Right lobe of liver (tissue), 6 donors: Measurements from ENCODE around the gene UGT2A3. TPM values are rescaled to one million over a fixed set of nuclear protein-coding genes. Genes with fewer than 3 reads are reported as not detected.
A peak's percentile ranks its signal among the peaks of the same experiment; 100 is the strongest.

Experiments used
- ATAC-seq, 4 donors: fragments of 200-7000 bp; cut with Tn5 transposase; one replicate each; pipeline ENCODE4 v1.9.1; 2020; ENCODE audit warnings: mild to moderate bottlenecking in 4 of 4, moderate library complexity in 4 of 4
- DNase-seq, 3 donors: peaks; one replicate each; pipeline ENCODE4 v3.0.0-alpha.2; 2020
- H3K27ac ChIP-seq, 3 donors: fragments of 200-600 bp; one replicate each; pipeline ENCODE4 v1.8.0; 2022
- H3K27me3 ChIP-seq, 2 donors: fragments of 200-600 bp; one replicate each; pipeline ENCODE4 v1.8.0; 2022
- H3K36me3 ChIP-seq, 4 donors: fragments of 200-600 bp; sonication (generic) in 1 of 4; one replicate each; pipeline versions ENCODE4 v1.5.1 to v1.8.0; 2017 to 2022; ENCODE audit warnings: control low read depth in 1 of 4
- H3K4me1 ChIP-seq, 4 donors: fragments of 200-600 bp; sonication (generic) in 1 of 4; one replicate each; pipeline versions ENCODE4 v1.5.1 to v1.8.0; 2017 to 2022; ENCODE audit warnings: control low read depth in 1 of 4
- H3K4me3 ChIP-seq, 3 donors: fragments of 200-600 bp; one replicate each; pipeline ENCODE4 v1.8.0; 2022
- H3K9me3 ChIP-seq, 4 donors: fragments of 200-600 bp; sonication (generic) in 1 of 4; one replicate each; pipeline versions ENCODE4 v1.5.1 to v1.8.0; 2017 to 2022; ENCODE audit warnings: control low read depth in 1 of 4
- CTCF ChIP-seq, 4 donors: fragments of 200-600 bp in 3 of 4; fragments of 450-650 bp in 1 of 4; IDR thresholded peaks; one replicate each; pipeline versions ENCODE4 v1.5.1 to v1.8.0; 2016 to 2022; ENCODE audit warnings: antibody characterized with exemption in 4 of 4, mild to moderate bottlenecking in 2 of 4
- POLR2A ChIP-seq: fragments of 450-650 bp; IDR thresholded peaks from one replicate; pipeline ENCODE4 v1.6.1; 2017; ENCODE audit warnings: antibody characterized with exemption, mild to moderate bottlenecking
- WGBS: methylation state at CpG from one replicate; pipeline ENCODE4 v1.1.6; 2018; ENCODE audit warnings: low coverage, low lambda C conversion rate; ENCODE audit not compliant: insufficient coverage; ENCODE audit errors: missing lambda C conversion rate; 5-methylcytosine and 5-hydroxymethylcytosine counted together
- intact Hi-C, 2 donors: fragments of 100-400 bp; cut with DNase I; formaldehyde crosslinking; loops; one replicate each; pipeline versions ENCODE4 v1.11.2 to v1.14.1; 2022
- total RNA-seq, 6 experiments: library from RNA; depleted of rRNA in 2 of 6; stranded (reverse); fragments of >200 nt in 2 of 6; fragmentation: NEBNext Ultra II Directional in 3 of 6; extraction: Animal tissue kit (Norgen Biotek cat#: 25700) in 3 of 6; gene quantifications; one replicate each; pipeline versions ENCODE4 v1.1.0 to v1.2.4, GENCODE V29; 2016 to 2023
- donor health status: DM: no; HTN: yes; CAD: no.
- donor health status: DM: no; HTN: no; CAD: no.
- donor health status: DM: no; HTN: no; CAD: no.
- donor health status: DM: no; HTN: yes; CAD: no.
- donor health status: DM: no; HTN: yes; CAD: no.

Gene UGT2A3
- total RNA-seq, 6 experiments from 2014 or later, result 17.5 to 45.2 (median 30.9) TPM

DNA sequence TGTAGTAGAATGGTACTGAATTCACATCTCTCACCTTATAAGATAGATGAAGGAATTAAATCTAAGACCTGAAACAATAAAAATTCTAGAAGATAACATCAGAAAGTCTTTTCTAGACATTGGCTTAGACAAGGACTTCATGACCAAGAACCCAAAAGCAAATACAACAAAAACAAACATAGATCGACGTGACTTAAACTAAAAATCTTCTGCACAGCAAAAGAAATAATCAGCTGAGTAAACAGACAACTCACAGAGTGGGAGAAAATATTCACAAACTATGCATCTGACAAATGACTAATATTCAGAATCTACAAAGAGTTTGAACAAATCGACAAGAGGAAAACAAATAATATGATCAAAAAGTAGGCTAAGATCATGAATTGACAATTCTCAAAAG lies 38.8 kb downstream of the UGT2A3 start:
- no peak for TF ChIP-seq POLR2A
- no peak for TF ChIP-seq CTCF (IDR thresholded peaks at IDR 0.05)
- Histone ChIP-seq H3K4me1 (peaks cover 0 to 4% (median 1%) of the 10 kb centered on the region in 4 donors), H3K27ac (no peak overlapping the region), H3K36me3 (no peaks in the 10 kb centered on the region), H3K9me3 (no peaks in the 10 kb centered on the region), H3K4me3 (no peak overlapping the region), H3K27me3 (no peaks in the 10 kb centered on the region)
- intact Hi-C loops, result no loop called here
- DNase-seq (no peak), ATAC-seq (no peak)
- 58% methylated on average over 3 of the region's 3 CpGs for WGBS

- ATAC-seq (no peak), DNase-seq (no peak)
- H3K4me1 ChIP-seq, result peaks cover 0 to 24% (median 5%) of the 10 kb centered on the region in 4 donors
- no peaks in the 10 kb centered on the region for H3K27me3 ChIP-seq
- H3K27ac ChIP-seq, result no peak overlapping the region
- intact Hi-C loops, result no loop called here
- no peak overlapping the region for H3K4me3 ChIP-seq
- H3K36me3 ChIP-seq, result no peaks in the 10 kb centered on the region
- WGBS, result 27% methylated on average over 2 of the region's 2 CpGs
- no peaks in the 10 kb centered on the region for H3K9me3 ChIP-seq
- TF ChIP-seq CTCF (IDR thresholded peaks at IDR 0.05) (no peak), POLR2A (no peak)
These were observed 42.2 kb downstream of the UGT2A3 start for GRCh38 chr4:68909385-68909784.

DNA sequence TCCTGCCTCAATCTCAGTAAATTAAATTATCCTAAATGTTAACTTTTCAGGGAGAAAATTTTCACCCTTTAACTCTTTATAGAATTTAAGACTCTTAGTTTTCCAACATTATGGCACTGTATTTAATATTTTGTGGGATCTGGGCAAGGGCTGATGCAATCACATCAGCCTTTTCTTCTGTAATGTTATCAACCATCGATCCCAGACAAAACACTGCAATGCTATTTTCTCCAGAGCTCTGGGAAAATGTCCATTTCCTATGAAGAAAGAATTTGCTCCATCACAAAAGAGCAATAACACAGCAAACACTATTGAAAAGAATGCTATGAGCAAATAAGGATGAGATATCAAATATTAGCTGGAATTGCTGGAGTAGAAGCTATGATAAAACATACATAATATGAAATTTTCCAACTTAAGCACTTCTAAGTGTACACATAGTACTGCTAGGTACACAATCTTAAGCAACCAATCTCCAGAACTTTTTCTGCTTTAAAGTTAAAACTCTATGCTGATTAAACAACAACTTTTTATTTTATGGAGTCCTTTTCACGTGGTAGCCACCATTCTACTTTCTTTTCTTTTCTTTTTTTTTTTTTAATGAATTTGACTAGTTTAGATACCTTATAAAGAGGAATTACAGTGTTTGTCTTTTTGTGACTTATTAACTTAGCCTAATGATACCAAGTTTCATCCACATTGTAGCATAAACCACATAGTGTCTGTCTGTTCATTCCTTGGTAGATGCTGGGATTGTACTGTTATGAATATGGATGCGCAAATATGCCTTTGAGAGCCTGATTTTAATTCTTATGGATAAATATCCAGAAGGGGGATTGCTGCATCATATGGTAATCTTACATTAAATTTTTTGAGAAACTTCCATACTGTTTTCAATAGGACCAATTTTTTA lies 43.6 kb downstream of the UGT2A3 start:
- TF ChIP-seq POLR2A (no peak), CTCF (IDR thresholded peaks at IDR 0.05) (no peak)
- 18% methylated on average over 3 of the region's 3 CpGs for WGBS

DNA sequence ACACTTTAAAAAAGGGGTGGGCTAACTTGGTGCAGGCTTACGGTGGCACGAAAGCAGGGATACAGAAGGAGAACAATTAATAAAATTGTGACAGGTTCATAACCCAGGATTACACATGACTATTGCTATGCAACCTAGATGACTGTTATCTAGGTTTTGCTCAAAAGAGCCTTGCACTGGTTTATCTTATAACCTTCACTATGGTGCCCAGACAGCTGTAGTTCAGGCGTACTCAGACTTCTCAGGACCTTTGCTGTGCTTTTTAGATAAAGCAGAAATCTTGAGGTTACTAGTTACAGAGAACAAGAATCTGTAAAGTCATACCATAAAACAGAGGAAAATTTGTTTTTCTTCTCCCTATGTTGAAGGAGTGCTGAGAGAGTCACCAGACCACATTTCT lies 44.4 kb downstream of the UGT2A3 start:
- H3K27me3 ChIP-seq, result no peaks in the 10 kb centered on the region
- ATAC-seq (no peak), DNase-seq (no peak)
- H3K4me1 ChIP-seq, result peaks cover 0 to 31% (median 5%) of the 10 kb centered on the region in 4 donors
- peak overlapping the region in 2 of 3 donors; percentile 65 to 88 for H3K27ac ChIP-seq
- H3K36me3 ChIP-seq, result no peaks in the 10 kb centered on the region
- no peak for TF ChIP-seq CTCF (IDR thresholded peaks at IDR 0.05)
- TF ChIP-seq POLR2A, result no peak
- WGBS, result 77% methylated on average over 3 of the region's 3 CpGs
- intact Hi-C loops, result no loop called here
- no peaks in the 10 kb centered on the region for H3K9me3 ChIP-seq
- H3K4me3 ChIP-seq, result no peak overlapping the region

More for the DNA sequence above, 43.6 kb downstream of the UGT2A3 start:
- no peak overlapping the region for H3K4me3 ChIP-seq
- intact Hi-C loops, result no loop called here
- no peaks in the 10 kb centered on the region for H3K27me3 ChIP-seq
- H3K36me3 ChIP-seq, result no peaks in the 10 kb centered on the region
- peaks cover 0 to 31% (median 5%) of the 10 kb centered on the region in 4 donors for H3K4me1 ChIP-seq
- H3K27ac ChIP-seq, result peak overlapping the region in 2 of 3 donors; percentile 44 to 65
- DNase-seq (no peak), ATAC-seq (peak in 1 of 4 donors; percentile 17)
- H3K9me3 ChIP-seq, result no peaks in the 10 kb centered on the region
